ENCODE data around the gene RAD51B.

DNA sequence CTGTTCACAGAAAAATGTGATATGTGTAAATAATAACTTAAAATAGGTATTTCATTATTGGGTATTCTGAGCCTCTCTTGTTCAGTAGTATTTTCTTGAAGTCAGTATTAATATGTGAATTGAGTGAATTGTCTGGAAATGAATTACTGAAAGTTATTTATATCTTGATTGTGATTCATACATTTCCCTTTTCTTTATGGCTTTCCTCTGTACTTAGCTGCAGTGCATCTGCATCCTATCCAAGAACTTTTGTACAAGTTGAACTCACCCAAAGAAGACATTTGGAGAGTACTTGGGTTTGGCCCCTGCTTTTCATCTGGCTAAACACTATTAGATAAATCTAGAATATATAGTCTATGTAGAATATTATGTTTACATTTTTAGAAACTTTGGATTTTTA lies 326.0 kb downstream of the RAD51B start:
- no peak for TF ChIP-seq CTCF (IDR thresholded peaks at IDR 0.05; ENCODE audit: poor library complexity)
- TF ChIP-seq EZH2 (IDR thresholded peaks at IDR 0.05; ENCODE audit: borderline replicate concordance) = no peak

All from hepatocyte (in vitro differentiated cells).